Measurements from ENCODE around the gene FAM210B. TPM values are rescaled to one million over a fixed set of nuclear protein-coding genes. Genes with fewer than 3 reads are reported as not detected.
A peak's percentile ranks its signal among the peaks of the same experiment; 100 is the strongest.

Gene FAM210B
- total and polyA plus RNA-seq, 2 of the 13 experiments (the other 11 are each of a cell fraction or from before 2014, with no cell fraction given), result 75.9 to 107 TPM

GRCh38 chr20:56359212-56360132, 698 bp downstream of the FAM210B start (continued):
- TF ChIP-seq SETDB1 (CRISPR knock-in tag; IDR thresholded peaks at IDR 0.05; ENCODE audit: borderline replicate concordance), result no peak
- TF ChIP-seq KMT2A (CRISPR knock-in tag; IDR thresholded peaks at IDR 0.05), result peak; percentile 51; the same call in 1 of the 2 replicates
- TF ChIP-seq SPEN (CRISPR knock-in tag; IDR thresholded peaks at IDR 0.05; ENCODE audit: low read depth), result peak; percentile 47
- TF ChIP-seq ZNF431 (CRISPR knock-in tag; IDR thresholded peaks at IDR 0.05; ENCODE audit: borderline replicate concordance, low read depth), result peak; percentile 42; the same call in 1 of the 2 replicates
- TF ChIP-seq ZNF34 (CRISPR knock-in tag; IDR thresholded peaks at IDR 0.05; ENCODE audit: borderline replicate concordance), result no peak
- peak; percentile 73; the same call in 1 of the 2 replicates for TF ChIP-seq TBX2 (CRISPR knock-in tag; IDR thresholded peaks at IDR 0.05; ENCODE audit: borderline replicate concordance)
- TF ChIP-seq AHDC1 (CRISPR knock-in tag; IDR thresholded peaks at IDR 0.05; ENCODE audit: borderline replicate concordance), result no peak
- peak; percentile 73; the same call in 1 of the 2 replicates for TF ChIP-seq NFKB2 (CRISPR knock-in tag; IDR thresholded peaks at IDR 0.05; ENCODE audit: borderline replicate concordance)
- TF ChIP-seq, protein P1, sequence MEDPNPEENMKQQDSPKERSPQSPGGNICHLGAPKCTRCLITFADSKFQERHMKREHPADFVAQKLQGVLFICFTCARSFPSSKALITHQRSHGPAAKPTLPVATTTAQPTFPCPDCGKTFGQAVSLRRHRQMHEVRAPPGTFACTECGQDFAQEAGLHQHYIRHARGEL (CRISPR knock-in tag; IDR thresholded peaks at IDR 0.05), result 0 out of 2 replicates have a peak, but pooled peaks have one; percentile 22
- TF ChIP-seq, protein P2, sequence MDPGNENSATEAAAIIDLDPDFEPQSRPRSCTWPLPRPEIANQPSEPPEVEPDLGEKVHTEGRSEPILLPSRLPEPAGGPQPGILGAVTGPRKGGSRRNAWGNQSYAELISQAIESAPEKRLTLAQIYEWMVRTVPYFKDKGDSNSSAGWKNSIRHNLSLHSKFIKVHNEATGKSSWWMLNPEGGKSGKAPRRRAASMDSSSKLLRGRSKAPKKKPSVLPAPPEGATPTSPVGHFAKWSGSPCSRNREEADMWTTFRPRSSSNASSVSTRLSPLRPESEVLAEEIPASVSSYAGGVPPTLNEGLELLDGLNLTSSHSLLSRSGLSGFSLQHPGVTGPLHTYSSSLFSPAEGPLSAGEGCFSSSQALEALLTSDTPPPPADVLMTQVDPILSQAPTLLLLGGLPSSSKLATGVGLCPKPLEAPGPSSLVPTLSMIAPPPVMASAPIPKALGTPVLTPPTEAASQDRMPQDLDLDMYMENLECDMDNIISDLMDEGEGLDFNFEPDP (CRISPR knock-in tag; conservative IDR thresholded peaks at IDR 0.05), result no peak
- TF ChIP-seq, protein P3, sequence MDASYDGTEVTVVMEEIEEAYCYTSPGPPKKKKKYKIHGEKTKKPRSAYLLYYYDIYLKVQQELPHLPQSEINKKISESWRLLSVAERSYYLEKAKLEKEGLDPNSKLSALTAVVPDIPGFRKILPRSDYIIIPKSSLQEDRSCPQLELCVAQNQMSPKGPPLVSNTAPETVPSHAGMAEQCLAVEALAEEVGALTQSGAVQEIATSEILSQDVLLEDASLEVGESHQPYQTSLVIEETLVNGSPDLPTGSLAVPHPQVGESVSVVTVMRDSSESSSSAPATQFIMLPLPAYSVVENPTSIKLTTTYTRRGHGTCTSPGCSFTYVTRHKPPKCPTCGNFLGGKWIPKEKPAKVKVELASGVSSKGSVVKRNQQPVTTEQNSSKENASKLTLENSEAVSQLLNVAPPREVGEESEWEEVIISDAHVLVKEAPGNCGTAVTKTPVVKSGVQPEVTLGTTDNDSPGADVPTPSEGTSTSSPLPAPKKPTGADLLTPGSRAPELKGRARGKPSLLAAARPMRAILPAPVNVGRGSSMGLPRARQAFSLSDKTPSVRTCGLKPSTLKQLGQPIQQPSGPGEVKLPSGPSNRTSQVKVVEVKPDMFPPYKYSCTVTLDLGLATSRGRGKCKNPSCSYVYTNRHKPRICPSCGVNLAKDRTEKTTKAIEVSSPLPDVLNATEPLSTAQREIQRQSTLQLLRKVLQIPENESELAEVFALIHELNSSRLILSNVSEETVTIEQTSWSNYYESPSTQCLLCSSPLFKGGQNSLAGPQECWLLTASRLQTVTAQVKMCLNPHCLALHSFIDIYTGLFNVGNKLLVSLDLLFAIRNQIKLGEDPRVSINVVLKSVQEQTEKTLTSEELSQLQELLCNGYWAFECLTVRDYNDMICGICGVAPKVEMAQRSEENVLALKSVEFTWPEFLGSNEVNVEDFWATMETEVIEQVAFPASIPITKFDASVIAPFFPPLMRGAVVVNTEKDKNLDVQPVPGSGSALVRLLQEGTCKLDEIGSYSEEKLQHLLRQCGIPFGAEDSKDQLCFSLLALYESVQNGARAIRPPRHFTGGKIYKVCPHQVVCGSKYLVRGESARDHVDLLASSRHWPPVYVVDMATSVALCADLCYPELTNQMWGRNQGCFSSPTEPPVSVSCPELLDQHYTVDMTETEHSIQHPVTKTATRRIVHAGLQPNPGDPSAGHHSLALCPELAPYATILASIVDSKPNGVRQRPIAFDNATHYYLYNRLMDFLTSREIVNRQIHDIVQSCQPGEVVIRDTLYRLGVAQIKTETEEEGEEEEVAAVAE (CRISPR knock-in tag; IDR thresholded peaks at IDR 0.05; ENCODE audit: borderline replicate concordance), result no peak
